HG03432 (cell line): Measurements from ENCODE around the gene ITK.
"Not testable (repeated sequence)": the region's sequence is repeated elsewhere in the genome, so short reads cannot be mapped to it uniquely, and the experiment has no call there.

ENCODE experiments used
- ATAC-seq: cut with Tn5 transposase; IDR thresholded peaks from one replicate; pipeline ENCODE4 v1.9.1; 2021; ENCODE audit warnings: mild to moderate bottlenecking, moderate library complexity; ENCODE audit not compliant: unreplicated experiment

ITK gene

GRCh38 chr5:157205708-157206107 is 25.1 kb downstream of the ITK start:
- ATAC-seq, result no peak

- ATAC-seq, result not testable (repeated sequence)
These were observed 30.0 kb downstream of the ITK start for GRCh38 chr5:157210652-157211051.

- ATAC-seq, result no peak
These were observed 31.7 kb downstream of the ITK start for GRCh38 chr5:157212307-157212706.

GRCh38 chr5:157213527-157214243 is 33.0 kb downstream of the ITK start:
- ATAC-seq, result no peak

GRCh38 chr5:157214415-157214814 is 33.8 kb downstream of the ITK start:
- peak; percentile 32 for ATAC-seq

GRCh38 chr5:157214861-157215513 is 34.3 kb downstream of the ITK start:
- peak; percentile 49 for ATAC-seq

- ATAC-seq, result no peak
These were observed 35.0 kb downstream of the ITK start for GRCh38 chr5:157215514-157216167.

GRCh38 chr5:157216391-157217142 is 35.9 kb downstream of the ITK start:
- no peak for ATAC-seq

GRCh38 chr5:157217289-157218024 is 36.8 kb downstream of the ITK start:
- no peak for ATAC-seq

- ATAC-seq, result peak; percentile 66
These were observed 39.0 kb downstream of the ITK start for GRCh38 chr5:157219491-157220271.

- ATAC-seq, result no peak
These were observed 41.3 kb downstream of the ITK start for GRCh38 chr5:157221959-157222358.

GRCh38 chr5:157222506-157223230 is 42.0 kb downstream of the ITK start:
- ATAC-seq, result no peak

- no peak for ATAC-seq
These were observed 45.1 kb downstream of the ITK start for GRCh38 chr5:157225469-157226422.

- ATAC-seq, result no peak
These were observed 50.0 kb downstream of the ITK start for GRCh38 chr5:157230610-157231009.

GRCh38 chr5:157232706-157233105 is 52.1 kb downstream of the ITK start:
- no peak for ATAC-seq

GRCh38 chr5:157233515-157233914 is 52.9 kb downstream of the ITK start:
- ATAC-seq, result no peak

- no peak for ATAC-seq
These were observed 55.8 kb downstream of the ITK start for GRCh38 chr5:157236423-157236822.

- ATAC-seq, result no peak
These were observed 60.8 kb downstream of the ITK start for GRCh38 chr5:157241483-157241882.
